K562 (cell line): ENCODE measurements around the gene NRG3. TPM values are rescaled to one million over a fixed set of nuclear protein-coding genes. Genes with fewer than 3 reads are reported as not detected.

ENCODE experiments used
- ATAC-seq: fragments of 200-7000 bp; cut with Tn5 transposase; 3 replicates; pipeline ENCODE4 v1.9.1; 2020; ENCODE audit warnings: moderate library complexity
- BruUV-seq: library from RNA; stranded (reverse); fragments of 400-500 nt; replicated peaks from 2 replicates; lab custom pipeline; 2021; lab: Mats Ljungman, UMichigan
- CTCF ChIA-PET: fragments of 300-600 bp; formaldehyde crosslinking; extraction: SDS; loops from one replicate; lab custom pipeline; 2021; ENCODE audit warnings: low intra/inter-chr PET ratio; lab: Yijun Ruan, JAX
- POLR2A ChIA-PET: fragments of 300-600, 350-650 bp; sonication (Branson Sonifier 250); formaldehyde crosslinking; extraction: SDS; loops from one replicate; lab custom pipeline; 2021; ENCODE audit warnings: antibody characterized with exemption, inconsistent platforms; lab: Yijun Ruan, JAX
- DNase-seq, 4 experiments: peaks; one replicate each; pipeline versions ENCODE4 v3.0.0 to v3.0.0-alpha.2; 2011 to 2018; ENCODE audit warnings: low spot score in 3 of 4, mixed read lengths in 3 of 4; ENCODE audit errors: extremely low read depth in 1 of 4
- FAIRE-seq: peaks from 2 replicates; lab custom pipeline; 2011; peaks lifted over from hg19 to GRCh38; lab: Jason Lieb, UNC
- H2AFZ ChIP-seq: 2 replicates; pipeline ENCODE4 v1.6.0; 2011; ENCODE audit warnings: low read depth, low read length, control low read depth, inconsistent platforms
- H3K27ac ChIP-seq: fragments of 200-600 bp; 3 replicates; pipeline ENCODE4 v1.8.0; 2011; ENCODE audit warnings: low read depth, mild to moderate bottlenecking, control low read depth, inconsistent platforms, low read length, moderate library complexity, mixed read lengths; ENCODE audit errors: extremely low read depth
- H3K27me3 ChIP-seq, 2 experiments: fragments of 300-600 bp in 1 of 2; 2 replicates in 1 of 2; 3 replicates in 1 of 2; pipeline versions ENCODE4 v1.6.0 to v1.8.0; 2011; ENCODE audit warnings: inconsistent platforms in 2 of 2, low read length in 2 of 2, mild to moderate bottlenecking in 1 of 2, mixed read lengths in 1 of 2, moderate library complexity in 1 of 2; ENCODE audit not compliant: control insufficient read depth in 2 of 2, insufficient read depth in 2 of 2
- H3K36me3 ChIP-seq: fragments of 300-600 bp; 3 replicates; pipeline ENCODE4 v1.8.0; 2011; ENCODE audit warnings: mild to moderate bottlenecking, low read length, inconsistent platforms; ENCODE audit not compliant: control insufficient read depth, insufficient read depth
- H3K4me1 ChIP-seq, 2 experiments: fragments of 200-600 bp in 1 of 2; replicated peaks in 1 of 2; 2 replicates in 1 of 2; 3 replicates in 1 of 2; pipeline versions ENCODE4 v1.5.1 to v1.8.0; 2011; ENCODE audit warnings: inconsistent platforms in 2 of 2, low read length in 2 of 2, mild to moderate bottlenecking in 1 of 2, mixed read lengths in 1 of 2, moderate library complexity in 1 of 2; ENCODE audit not compliant: control insufficient read depth in 2 of 2, insufficient read depth in 2 of 2
- H3K4me2 ChIP-seq: 2 replicates; pipeline ENCODE4 v1.6.1; 2011; ENCODE audit warnings: low read length, control low read depth, inconsistent platforms, mixed read lengths; ENCODE audit not compliant: insufficient read depth
- H3K4me3 ChIP-seq: fragments of 200-600 bp; sonication (generic), shearing (Covaris generic); 2 replicates; pipeline ENCODE4 v1.5.1; 2016; ENCODE audit warnings: control low read depth, inconsistent platforms
- H3K79me2 ChIP-seq: fragments of 200-600 bp; 3 replicates; pipeline ENCODE4 v1.8.0; 2011; ENCODE audit warnings: low read length, inconsistent platforms; ENCODE audit not compliant: control insufficient read depth, insufficient read depth
- H3K9ac ChIP-seq, 2 experiments: 2 replicates each; pipeline versions ENCODE4 v1.6.0 to v1.6.1; 2011; ENCODE audit warnings: low read depth in 2 of 2, low read length in 2 of 2, control low read depth in 1 of 2, inconsistent platforms in 1 of 2, mild to moderate bottlenecking in 1 of 2, mixed read lengths in 1 of 2; ENCODE audit not compliant: insufficient read depth in 1 of 2
- H3K9me1 ChIP-seq: one replicate; pipeline ENCODE4 v1.6.0; 2011; ENCODE audit warnings: inconsistent platforms, mild to moderate bottlenecking, low read length, moderate library complexity; ENCODE audit not compliant: control insufficient read depth, insufficient read depth
- H3K9me3 ChIP-seq: replicated peaks from 2 replicates; pipeline ENCODE4 v1.5.1; 2011; ENCODE audit warnings: low read depth, low read length, inconsistent platforms; ENCODE audit not compliant: control insufficient read depth, insufficient read depth
- H4K20me1 ChIP-seq: replicated peaks from 2 replicates; pipeline ENCODE4 v1.6.1; 2011; ENCODE audit warnings: low read length, inconsistent platforms, mixed read lengths; ENCODE audit not compliant: control insufficient read depth, insufficient read depth
- NUFIP1 ChIP-seq: fragments of 450-650 bp; IDR thresholded peaks from 2 replicates; pipeline ENCODE4 v1.6.1; 2018; ENCODE audit not compliant: partially characterized antibody
- WGBS: fragments of 100-300 bp; shearing (Covaris generic); methylation state at CpG from one replicate; pipeline ENCODE4 v1.1.6; 2016; ENCODE audit warnings: low coverage, mixed read lengths; ENCODE audit not compliant: insufficient coverage; ENCODE audit errors: missing lambda C conversion rate; 5-methylcytosine and 5-hydroxymethylcytosine counted together
- in situ Hi-C: fragments of 300-500 bp; cut with MboI; formaldehyde crosslinking; loops from 4 replicates; pipeline ENCODE4 v1.15.0; 2018; ENCODE audit warnings: inconsistent platforms, mixed read lengths
- intact Hi-C: fragments of 100-400 bp; cut with micrococcal nuclease; formaldehyde crosslinking; loops from 2 replicates; pipeline ENCODE4 v1.14.2; 2022
- polyA plus RNA-seq, 8 experiments: library from polyadenylated mRNA; depleted of rRNA in 4 of 8; stranded (reverse) in 5 of 8; unstranded in 3 of 8; fragments of >200 nt; fragmentation: Nextera tagmentation in 2 of 8; fragmentation: Illumina TruSeq in 1 of 8; extraction: Ambion mirVana in 2 of 8; extraction: Trizol in 1 of 8; gene quantifications; 2 replicates each; pipeline versions ENCODE4 v1.2.1 to v1.2.3, GENCODE V29; 2011 to 2014; ENCODE audit warnings: inconsistent platforms in 1 of 8, missing spikeins in 1 of 8
- total RNA-seq, 7 experiments: library from RNA; depleted of rRNA in 6 of 7; stranded (reverse); fragments of >200 nt in 6 of 7; fragmentation: Illumina TruSeq in 2 of 7; extraction: Trizol in 2 of 7; gene quantifications; 2 replicates each; pipeline versions ENCODE4 v1.2.1 to v1.2.3, GENCODE V29; 2011 to 2021; ENCODE audit warnings: low replicate concordance in 1 of 7
- TF ChIP-seq, protein P1 (sequence below), 3 experiments: IDR thresholded peaks in 2 of 3; conservative IDR thresholded peaks in 1 of 3; 2 replicates each; pipeline ENCODE4 v1.5.1; 2011 to 2012; ENCODE audit warnings: low read length in 3 of 3, mild to moderate bottlenecking in 3 of 3, control low read depth in 2 of 3, improper control_type of control experiment in 1 of 3, inconsistent platforms in 1 of 3, low read depth in 1 of 3, mixed read lengths in 1 of 3, moderate library complexity in 1 of 3; ENCODE audit not compliant: insufficient read depth in 2 of 3

Gene NRG3
- total and polyA plus RNA-seq, 9 of the 15 experiments (the other 6 are each of a cell fraction or from before 2014, with no cell fraction given) = not detected

DNA sequence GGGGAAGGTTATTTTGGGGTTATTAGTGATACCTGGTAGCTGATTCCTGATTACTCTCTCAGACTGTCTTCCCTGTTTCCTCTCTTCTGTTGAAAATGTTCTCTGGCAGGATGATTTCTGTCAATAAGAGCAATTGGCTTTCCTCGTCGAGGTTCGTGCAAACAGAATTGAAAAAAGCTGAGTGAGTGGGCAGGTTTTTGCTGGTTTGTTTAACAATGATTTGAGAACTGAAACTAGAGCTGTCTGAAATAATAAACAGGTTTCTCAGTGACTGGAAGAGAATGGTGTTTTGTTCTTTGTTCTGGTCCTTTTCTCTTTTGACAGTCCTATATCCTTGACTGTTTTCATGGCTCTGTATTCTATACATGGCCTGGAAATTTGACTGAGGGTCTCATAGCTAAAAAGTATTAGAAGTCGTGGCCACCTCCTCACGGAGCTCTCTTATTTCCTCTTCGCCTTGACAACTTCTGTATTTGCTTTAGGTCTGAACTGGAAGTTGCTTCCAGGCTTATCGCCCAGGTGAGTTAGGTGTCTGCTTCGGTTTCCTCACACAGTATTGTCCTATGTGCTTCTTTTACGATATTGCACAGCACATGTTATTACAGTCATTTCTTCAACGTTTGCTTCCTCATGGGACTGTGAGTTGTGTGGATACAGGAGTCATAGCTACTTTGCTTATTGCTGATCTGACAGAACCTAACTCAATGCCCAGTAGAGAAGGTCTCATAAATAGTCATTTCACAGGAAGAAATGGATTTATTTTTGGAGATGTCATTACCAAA lies 403.6 kb downstream of the NRG3 start:
- no peak for TF ChIP-seq NUFIP1
- TF ChIP-seq, protein P1, sequence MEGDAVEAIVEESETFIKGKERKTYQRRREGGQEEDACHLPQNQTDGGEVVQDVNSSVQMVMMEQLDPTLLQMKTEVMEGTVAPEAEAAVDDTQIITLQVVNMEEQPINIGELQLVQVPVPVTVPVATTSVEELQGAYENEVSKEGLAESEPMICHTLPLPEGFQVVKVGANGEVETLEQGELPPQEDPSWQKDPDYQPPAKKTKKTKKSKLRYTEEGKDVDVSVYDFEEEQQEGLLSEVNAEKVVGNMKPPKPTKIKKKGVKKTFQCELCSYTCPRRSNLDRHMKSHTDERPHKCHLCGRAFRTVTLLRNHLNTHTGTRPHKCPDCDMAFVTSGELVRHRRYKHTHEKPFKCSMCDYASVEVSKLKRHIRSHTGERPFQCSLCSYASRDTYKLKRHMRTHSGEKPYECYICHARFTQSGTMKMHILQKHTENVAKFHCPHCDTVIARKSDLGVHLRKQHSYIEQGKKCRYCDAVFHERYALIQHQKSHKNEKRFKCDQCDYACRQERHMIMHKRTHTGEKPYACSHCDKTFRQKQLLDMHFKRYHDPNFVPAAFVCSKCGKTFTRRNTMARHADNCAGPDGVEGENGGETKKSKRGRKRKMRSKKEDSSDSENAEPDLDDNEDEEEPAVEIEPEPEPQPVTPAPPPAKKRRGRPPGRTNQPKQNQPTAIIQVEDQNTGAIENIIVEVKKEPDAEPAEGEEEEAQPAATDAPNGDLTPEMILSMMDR (IDR thresholded peaks at IDR 0.05 in 2 of 3, conservative IDR thresholded peaks at IDR 0.05 in 1 of 3; ENCODE audit: insufficient read depth in 2 of 3, low read depth in 1 of 3, low read length in 3 of 3) = no peak
- H3K27me3 ChIP-seq = no peaks in the 10 kb centered on the region
- BruUV-seq = no TSS peak
- DNase-seq (no peak), ATAC-seq (no peak), FAIRE-seq (no peak)
- no peak overlapping the region for H3K4me3 ChIP-seq
- WGBS = 0% methylated on average over 10 of the region's 10 CpGs
- no peaks in the 10 kb centered on the region for H3K36me3 ChIP-seq
- ChIA-PET POLR2A (no interaction called here), CTCF (no interaction called here)
- no peaks in the 10 kb centered on the region for H3K9me3 ChIP-seq
- H3K4me2 ChIP-seq = no peak overlapping the region
- no peak overlapping the region for H3K27ac ChIP-seq
- intact Hi-C loops = no loop called here
- H3K4me1 ChIP-seq = no peaks in the 10 kb centered on the region
- no peak overlapping the region for H3K9ac ChIP-seq
- in situ Hi-C loops = no loop called here
- no peaks in the 10 kb centered on the region for H3K9me1 ChIP-seq
- H4K20me1 ChIP-seq = no peaks in the 10 kb centered on the region
- H3K79me2 ChIP-seq = no peaks in the 10 kb centered on the region
- no peak overlapping the region for H2AFZ ChIP-seq
